ENCODE measurements around the gene CAND2. TPM values are rescaled to one million over a fixed set of nuclear protein-coding genes. Genes with fewer than 3 reads are reported as not detected.

The CAND2 gene
- total RNA-seq, 1 experiment from 2014 or later: 8.2 TPM

DNA sequence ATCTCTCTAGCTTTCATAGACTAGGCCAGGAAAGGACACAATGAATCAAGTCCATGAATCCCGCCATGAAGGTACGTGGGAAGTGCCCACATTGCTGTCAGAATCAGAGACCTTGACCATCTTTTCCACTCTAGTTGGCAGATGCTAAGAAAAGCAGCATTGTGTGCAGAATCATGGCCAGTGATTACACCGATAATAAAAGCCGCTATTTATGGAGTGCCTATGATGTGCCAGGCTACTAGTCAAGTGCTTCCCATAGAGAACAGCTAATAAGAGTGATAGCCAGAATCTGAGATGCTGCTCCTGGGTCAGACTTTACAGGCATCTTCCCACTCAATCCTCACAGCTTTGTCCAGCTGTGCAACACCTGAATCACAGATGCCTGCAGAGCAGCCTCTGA lies 58.1 kb downstream of the CAND2 start:
- no peak for DNase-seq (ENCODE audit: low spot score)
- TF ChIP-seq EZH2 (IDR thresholded peaks at IDR 0.05; ENCODE audit: borderline replicate concordance, low read depth, low read length, poor library complexity, severe bottlenecking): no peak
- TF ChIP-seq, protein P1, sequence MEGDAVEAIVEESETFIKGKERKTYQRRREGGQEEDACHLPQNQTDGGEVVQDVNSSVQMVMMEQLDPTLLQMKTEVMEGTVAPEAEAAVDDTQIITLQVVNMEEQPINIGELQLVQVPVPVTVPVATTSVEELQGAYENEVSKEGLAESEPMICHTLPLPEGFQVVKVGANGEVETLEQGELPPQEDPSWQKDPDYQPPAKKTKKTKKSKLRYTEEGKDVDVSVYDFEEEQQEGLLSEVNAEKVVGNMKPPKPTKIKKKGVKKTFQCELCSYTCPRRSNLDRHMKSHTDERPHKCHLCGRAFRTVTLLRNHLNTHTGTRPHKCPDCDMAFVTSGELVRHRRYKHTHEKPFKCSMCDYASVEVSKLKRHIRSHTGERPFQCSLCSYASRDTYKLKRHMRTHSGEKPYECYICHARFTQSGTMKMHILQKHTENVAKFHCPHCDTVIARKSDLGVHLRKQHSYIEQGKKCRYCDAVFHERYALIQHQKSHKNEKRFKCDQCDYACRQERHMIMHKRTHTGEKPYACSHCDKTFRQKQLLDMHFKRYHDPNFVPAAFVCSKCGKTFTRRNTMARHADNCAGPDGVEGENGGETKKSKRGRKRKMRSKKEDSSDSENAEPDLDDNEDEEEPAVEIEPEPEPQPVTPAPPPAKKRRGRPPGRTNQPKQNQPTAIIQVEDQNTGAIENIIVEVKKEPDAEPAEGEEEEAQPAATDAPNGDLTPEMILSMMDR (conservative IDR thresholded peaks at IDR 0.05; ENCODE audit: low read depth, low read length): no peak
- no peak overlapping the region for H3K27ac ChIP-seq (ENCODE audit: low read depth, low read length, poor library complexity, severe bottlenecking)
- H3K36me3 ChIP-seq (ENCODE audit: insufficient read depth, low read length, poor library complexity, severe bottlenecking): no peaks in the 10 kb centered on the region
- H3K27me3 ChIP-seq (replicated peaks; ENCODE audit: insufficient read depth, low read depth, low read length, poor library complexity): no peaks in the 10 kb centered on the region
- H3K4me3 ChIP-seq (ENCODE audit: low read depth, low read length, poor library complexity, severe bottlenecking): no peak overlapping the region
- intact Hi-C loops (cut with micrococcal nuclease; ENCODE audit: unreplicated experiment): no loop called here
- H3K9me3 ChIP-seq (ENCODE audit: low read depth, low read length, poor library complexity, severe bottlenecking): no peaks in the 10 kb centered on the region
- no TSS peak for BruUV-seq (replicated peaks)
- no peaks in the 10 kb centered on the region for H3K4me1 ChIP-seq (ENCODE audit: insufficient read depth, low read length, poor library complexity, severe bottlenecking)
- POLR2A ChIA-PET (ENCODE audit: low non-redundant PET): no interaction called here
- CTCF ChIA-PET: no interaction called here

GRCh38 chr3:12856626-12857025 lies 60.1 kb downstream of the CAND2 start:
- ChIA-PET POLR2A (ENCODE audit: low non-redundant PET) (no interaction called here), CTCF (no interaction called here)
- H3K27ac ChIP-seq (ENCODE audit: low read depth, low read length, poor library complexity, severe bottlenecking): no peak overlapping the region
- H3K4me3 ChIP-seq (ENCODE audit: low read depth, low read length, poor library complexity, severe bottlenecking): no peak overlapping the region
- intact Hi-C loops (cut with micrococcal nuclease; ENCODE audit: unreplicated experiment): no loop called here
- no peaks in the 10 kb centered on the region for H3K9me3 ChIP-seq (ENCODE audit: low read depth, low read length, poor library complexity, severe bottlenecking)
- TF ChIP-seq, protein P1 (conservative IDR thresholded peaks at IDR 0.05; ENCODE audit: low read depth, low read length): no peak
- TF ChIP-seq EZH2 (IDR thresholded peaks at IDR 0.05; ENCODE audit: borderline replicate concordance, low read depth, low read length, poor library complexity, severe bottlenecking): no peak
- BruUV-seq (replicated peaks): no TSS peak
- no peaks in the 10 kb centered on the region for H3K36me3 ChIP-seq (ENCODE audit: insufficient read depth, low read length, poor library complexity, severe bottlenecking)
- no peak for DNase-seq (ENCODE audit: low spot score)
- no peaks in the 10 kb centered on the region for H3K4me1 ChIP-seq (ENCODE audit: insufficient read depth, low read length, poor library complexity, severe bottlenecking)
- H3K27me3 ChIP-seq (replicated peaks; ENCODE audit: insufficient read depth, low read depth, low read length, poor library complexity): no peaks in the 10 kb centered on the region

DNA sequence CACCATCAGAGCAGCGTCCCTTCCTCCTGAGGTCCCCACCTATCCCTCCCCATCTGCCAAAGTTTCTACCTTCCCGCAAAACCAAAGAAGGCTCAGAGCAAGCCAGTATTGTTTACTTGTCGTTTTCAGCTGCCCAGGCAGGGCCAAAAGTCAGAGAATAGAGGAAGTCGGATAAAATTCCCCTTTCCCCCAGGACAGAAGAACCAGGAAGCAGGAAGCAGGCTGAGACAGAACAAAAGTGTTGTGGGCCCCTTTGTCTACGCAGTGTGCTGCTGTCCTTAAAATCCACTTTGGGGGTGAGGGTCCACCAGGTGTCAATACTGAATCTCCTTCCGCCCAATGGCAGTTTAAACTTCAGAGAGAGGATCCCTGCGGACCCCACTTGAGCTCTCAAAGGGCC lies 63.4 kb downstream of the CAND2 start:
- H3K27me3 ChIP-seq (replicated peaks; ENCODE audit: insufficient read depth, low read depth, low read length, poor library complexity): no peaks in the 10 kb centered on the region
- H3K9me3 ChIP-seq (ENCODE audit: low read depth, low read length, poor library complexity, severe bottlenecking): no peaks in the 10 kb centered on the region
- TF ChIP-seq, protein P1 (conservative IDR thresholded peaks at IDR 0.05; ENCODE audit: low read depth, low read length): no peak
- TF ChIP-seq EZH2 (IDR thresholded peaks at IDR 0.05; ENCODE audit: borderline replicate concordance, low read depth, low read length, poor library complexity, severe bottlenecking): no peak
- no peaks in the 10 kb centered on the region for H3K4me1 ChIP-seq (ENCODE audit: insufficient read depth, low read length, poor library complexity, severe bottlenecking)
- no peak overlapping the region for H3K27ac ChIP-seq (ENCODE audit: low read depth, low read length, poor library complexity, severe bottlenecking)
- H3K4me3 ChIP-seq (ENCODE audit: low read depth, low read length, poor library complexity, severe bottlenecking): no peak overlapping the region
- CTCF ChIA-PET: no interaction called here
- no peak for DNase-seq (ENCODE audit: low spot score)
- H3K36me3 ChIP-seq (ENCODE audit: insufficient read depth, low read length, poor library complexity, severe bottlenecking): no peaks in the 10 kb centered on the region
- POLR2A ChIA-PET (ENCODE audit: low non-redundant PET): no interaction called here
- intact Hi-C loops (cut with micrococcal nuclease; ENCODE audit: unreplicated experiment): no loop called here
- BruUV-seq (replicated peaks): no TSS peak
